GM15510 (cell line): ENCODE measurements around the gene COX7B2.

Source experiments
- POLR2A ChIP-seq: IDR thresholded peaks from 3 replicates; pipeline ENCODE4 v1.6.1; 2011; ENCODE audit warnings: borderline replicate concordance; ENCODE audit not compliant: insufficient read length; ENCODE audit errors: extremely low read depth

Gene COX7B2

DNA sequence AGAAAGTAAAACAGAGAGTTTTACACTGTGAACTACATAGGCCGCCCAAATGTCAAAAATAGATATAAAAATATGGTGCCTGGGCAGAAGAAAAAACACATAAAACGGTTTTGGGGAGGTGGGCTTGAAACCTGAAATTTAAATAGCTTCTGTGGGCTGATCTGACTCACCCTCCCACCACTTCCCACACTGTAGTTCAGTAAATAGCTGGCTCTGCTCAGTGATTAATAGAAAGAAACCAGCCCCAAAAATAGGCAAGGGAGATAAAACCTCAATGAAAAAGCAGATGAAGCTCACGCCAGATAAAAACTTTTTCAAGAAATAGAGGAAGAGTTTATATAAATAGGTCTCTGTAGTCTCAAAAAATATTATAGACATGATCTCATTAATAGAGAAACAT, 13.2 kb upstream of the COX7B2 start:
- no peak for TF ChIP-seq POLR2A

- no peak for TF ChIP-seq POLR2A
Measured at GRCh38 chr4:46908148-46908547, 897 bp downstream of the COX7B2 start.

- no peak for TF ChIP-seq POLR2A
Measured at GRCh38 chr4:46900082-46900481, 9.0 kb downstream of the COX7B2 start.

- no peak for TF ChIP-seq POLR2A
Measured at GRCh38 chr4:46894826-46895225, 14.2 kb downstream of the COX7B2 start.

DNA sequence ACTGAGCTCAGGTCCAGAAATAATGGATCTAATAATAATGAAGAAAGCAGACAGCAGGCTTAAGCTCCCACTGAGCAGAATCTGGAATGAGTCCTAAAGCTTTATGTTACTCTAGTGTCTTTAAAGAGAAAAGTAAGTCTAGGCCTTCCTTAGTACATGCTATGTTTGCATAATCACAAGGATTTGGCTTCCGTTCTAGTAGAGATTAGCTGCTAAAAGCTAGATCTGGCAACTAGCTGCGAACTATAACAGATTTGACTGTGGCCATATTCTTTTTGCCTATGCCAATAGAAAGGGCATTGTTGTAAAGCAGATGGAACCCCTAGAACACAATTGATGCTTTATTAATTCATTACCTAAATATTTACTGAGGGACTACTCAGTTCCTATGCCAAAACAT, 19.0 kb downstream of the COX7B2 start:
- TF ChIP-seq POLR2A = no peak

DNA sequence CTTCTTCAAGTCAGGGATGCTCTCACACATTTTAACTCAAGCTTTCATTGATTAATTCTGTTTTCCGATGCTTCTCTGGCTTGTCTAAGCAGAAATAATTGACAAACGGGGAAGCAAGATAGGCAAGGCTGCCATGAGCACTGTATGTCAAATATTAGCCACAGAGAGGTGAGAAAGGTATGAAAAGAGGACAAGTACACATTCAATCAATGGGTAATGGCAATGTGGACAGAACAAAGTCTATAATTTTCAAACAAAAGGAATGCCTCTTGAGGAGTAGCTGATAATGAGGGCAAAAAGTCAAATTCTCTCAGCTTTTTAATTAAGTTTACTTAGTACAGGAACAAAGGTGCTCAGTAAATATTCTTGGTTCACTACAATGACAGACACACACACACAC, 19.6 kb downstream of the COX7B2 start:
- no peak for TF ChIP-seq POLR2A

- no peak for TF ChIP-seq POLR2A
Measured at GRCh38 chr4:46886711-46887110, 22.3 kb downstream of the COX7B2 start.

DNA sequence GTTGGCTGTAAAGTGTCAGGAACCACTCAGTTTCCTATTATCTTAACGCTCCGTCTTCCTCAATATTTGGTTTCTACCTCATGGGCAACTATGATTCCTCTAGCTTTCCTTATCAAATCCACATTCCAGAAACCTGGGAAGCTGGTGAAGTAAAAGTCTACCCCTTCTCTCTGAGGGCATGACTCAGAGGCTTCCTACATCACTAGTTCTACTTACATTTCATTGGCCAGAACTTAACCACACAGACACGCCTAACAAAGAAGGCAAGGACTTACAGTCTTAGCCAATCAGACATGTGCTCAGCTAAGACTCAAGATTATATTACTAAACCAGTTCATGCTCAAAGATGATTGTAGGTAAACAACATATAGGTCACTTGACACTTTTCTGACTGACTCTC, 30.4 kb downstream of the COX7B2 start:
- TF ChIP-seq POLR2A = no peak

- TF ChIP-seq POLR2A = no peak
Measured at GRCh38 chr4:46874811-46875210, 34.2 kb downstream of the COX7B2 start.

DNA sequence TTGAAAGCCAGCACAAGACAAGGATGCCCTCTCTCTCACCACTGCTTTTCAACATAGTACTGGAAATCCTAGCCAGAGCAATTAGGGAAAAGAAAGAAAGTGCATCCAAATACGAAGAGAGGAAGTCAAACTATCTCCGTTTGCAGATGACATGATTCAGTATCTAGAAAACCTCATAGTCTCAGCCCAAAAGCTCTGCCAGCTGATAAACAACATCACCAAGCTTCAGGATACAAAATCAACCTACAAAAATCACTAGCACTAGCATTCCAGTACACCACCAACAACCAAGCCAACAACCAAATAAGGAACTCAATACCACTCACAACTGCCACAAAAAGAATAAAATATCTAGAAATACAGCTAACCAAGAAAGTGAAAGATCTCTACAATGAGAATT, 38.6 kb downstream of the COX7B2 start:
- no peak for TF ChIP-seq POLR2A

DNA sequence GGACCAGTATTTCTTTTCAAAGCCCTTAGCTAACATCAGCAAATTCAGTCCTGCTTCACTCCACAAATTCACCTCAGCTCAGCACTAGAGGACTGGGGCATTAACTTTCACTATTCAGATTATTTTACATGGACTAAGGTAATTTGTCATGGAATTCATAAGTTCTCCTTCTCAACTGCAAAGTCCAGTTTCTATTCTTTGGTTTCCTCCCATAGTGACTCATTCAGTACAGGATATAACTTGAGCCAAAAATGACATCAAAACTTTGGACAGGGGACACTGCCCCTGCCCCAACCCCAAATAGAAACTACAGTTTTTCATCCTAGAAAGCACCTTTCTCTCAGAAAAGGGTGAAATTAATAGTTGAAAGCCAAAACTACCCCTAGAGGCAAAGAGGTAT, 52.7 kb downstream of the COX7B2 start:
- no peak for TF ChIP-seq POLR2A

- no peak for TF ChIP-seq POLR2A
Measured at GRCh38 chr4:46852800-46853199, 56.2 kb downstream of the COX7B2 start.

- TF ChIP-seq POLR2A = no peak
Measured at GRCh38 chr4:46850026-46850425, 59.0 kb downstream of the COX7B2 start.

DNA sequence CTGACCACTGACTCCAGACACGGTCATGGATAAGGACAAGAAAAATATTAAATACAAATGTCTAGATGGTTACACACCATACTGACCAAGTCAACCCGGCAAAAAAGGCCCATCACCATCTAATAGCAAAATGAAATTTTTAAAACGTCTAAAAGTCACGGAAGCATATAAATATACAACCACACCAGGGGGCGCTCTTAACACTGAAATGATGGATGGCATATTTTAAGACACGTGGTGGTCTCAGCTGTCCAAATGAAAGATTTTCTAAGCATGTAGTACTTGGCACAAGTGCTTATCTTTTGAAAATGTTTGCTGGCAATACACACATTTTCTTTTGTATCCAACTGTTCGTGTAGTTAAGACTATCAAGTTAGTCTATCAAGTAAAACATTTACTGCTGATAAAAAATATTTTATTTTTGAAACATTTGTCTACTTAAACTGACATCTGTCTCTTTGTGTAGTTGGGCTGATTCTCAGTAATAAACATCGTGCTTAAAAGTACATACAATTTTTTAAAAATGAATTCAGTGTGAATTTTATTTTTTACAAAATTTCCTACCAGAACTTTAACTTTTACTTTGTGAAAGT, 64.6 kb downstream of the COX7B2 start:
- TF ChIP-seq POLR2A = no peak

GRCh38 chr4:46839128-46839527, 69.9 kb downstream of the COX7B2 start:
- no peak for TF ChIP-seq POLR2A

GRCh38 chr4:46837639-46838038, 71.4 kb downstream of the COX7B2 start:
- no peak for TF ChIP-seq POLR2A

DNA sequence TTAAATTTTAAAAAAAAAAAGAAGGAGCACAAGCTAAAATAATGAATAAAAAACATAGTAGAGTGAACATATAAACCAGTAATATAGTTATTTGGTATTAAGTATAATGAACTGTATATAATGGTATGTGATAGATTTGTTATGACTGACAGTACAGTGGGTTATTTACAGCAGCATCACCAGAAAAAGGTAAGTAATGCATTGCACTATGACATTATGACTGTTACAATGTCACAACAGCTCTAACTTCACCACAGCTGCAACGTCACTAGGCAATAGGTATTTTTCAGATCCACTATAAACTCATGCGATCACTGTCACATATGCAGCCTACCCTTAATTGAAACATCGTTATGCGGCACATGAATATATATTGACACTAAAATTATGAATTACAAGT, 72.5 kb downstream of the COX7B2 start:
- TF ChIP-seq POLR2A = no peak

GRCh38 chr4:46830971-46831454, 78.0 kb downstream of the COX7B2 start:
- TF ChIP-seq POLR2A = no peak

DNA sequence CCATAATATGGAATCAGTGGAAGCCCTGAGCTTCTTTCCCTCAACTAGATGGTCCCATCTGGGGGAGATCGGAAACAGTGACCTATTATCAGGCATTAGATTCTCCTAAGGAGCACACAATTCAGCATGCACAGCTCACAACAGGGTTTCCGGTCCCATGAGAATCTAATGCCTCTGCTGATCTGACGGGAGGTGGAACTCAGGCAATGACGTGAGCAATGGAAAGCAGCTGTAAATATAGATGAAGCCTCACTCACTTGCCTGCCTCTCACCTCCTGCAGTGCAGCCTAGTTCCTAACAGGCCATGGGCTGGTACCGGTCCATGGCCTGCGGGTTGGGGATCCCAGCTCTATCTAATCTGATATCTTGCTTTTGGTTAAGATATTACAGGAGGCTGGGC, 88.9 kb downstream of the COX7B2 start:
- TF ChIP-seq POLR2A = no peak
